Muscle of leg (tissue), 11 donors: ENCODE results near the gene AARSD1. TPM values are rescaled to one million over a fixed set of nuclear protein-coding genes. Genes with fewer than 3 reads are reported as not detected.
"Not testable (repeated sequence)": the region's sequence is repeated elsewhere in the genome, so short reads cannot be mapped to it uniquely, and the experiment has no call there.

Source experiments
- DNase-seq: peaks from one replicate; pipeline ENCODE4 v3.0.0; 2013
- H3K27ac ChIP-seq: one replicate; pipeline ENCODE4 v1.5.1; 2013; ENCODE audit warnings: mild to moderate bottlenecking, low read length, control low read depth
- H3K27me3 ChIP-seq: one replicate; pipeline ENCODE4 v1.6.1; 2013; ENCODE audit warnings: low read length; ENCODE audit not compliant: control insufficient read depth, insufficient read depth
- H3K36me3 ChIP-seq: one replicate; pipeline ENCODE4 v1.6.1; 2013; ENCODE audit warnings: low read length; ENCODE audit not compliant: control insufficient read depth, insufficient read depth
- H3K4me1 ChIP-seq: one replicate; pipeline ENCODE4 v1.6.1; 2013; ENCODE audit warnings: low read length; ENCODE audit not compliant: control insufficient read depth, insufficient read depth
- H3K4me3 ChIP-seq: one replicate; pipeline ENCODE4 v1.5.1; 2013; ENCODE audit warnings: low read length, control low read depth
- H3K9me3 ChIP-seq: replicated peaks from 2 replicates; pipeline ENCODE4 v1.6.1; 2013; ENCODE audit warnings: low read depth, low read length; ENCODE audit not compliant: control insufficient read depth
- WGBS: methylation state at CpG from one replicate; pipeline ENCODE4 v1.1.5; 2013; ENCODE audit warnings: missing lambda C conversion rate; ENCODE audit not compliant: insufficient coverage; 5-methylcytosine and 5-hydroxymethylcytosine counted together
- polyA plus RNA-seq, 8 donors: library from polyadenylated mRNA; unstranded; fragments of 120-200 nt; gene quantifications; one replicate each; pipeline versions ENCODE4 v1.2.1 to v1.2.3, GENCODE V29; 2013; ENCODE audit warnings: inconsistent platforms in 1 of 8, low replicate concordance in 1 of 8; ENCODE audit not compliant: insufficient read length in 8 of 8, insufficient read depth in 1 of 8
- total RNA-seq: library from RNA; stranded (reverse); fragments of 120-200 nt; gene quantifications from one replicate; pipeline ENCODE4 v1.2.4, GENCODE V29; 2013

Gene AARSD1
- total and polyA plus RNA-seq, 9 donors: 35.4 to 67.1 (median 55.2) TPM

DNA sequence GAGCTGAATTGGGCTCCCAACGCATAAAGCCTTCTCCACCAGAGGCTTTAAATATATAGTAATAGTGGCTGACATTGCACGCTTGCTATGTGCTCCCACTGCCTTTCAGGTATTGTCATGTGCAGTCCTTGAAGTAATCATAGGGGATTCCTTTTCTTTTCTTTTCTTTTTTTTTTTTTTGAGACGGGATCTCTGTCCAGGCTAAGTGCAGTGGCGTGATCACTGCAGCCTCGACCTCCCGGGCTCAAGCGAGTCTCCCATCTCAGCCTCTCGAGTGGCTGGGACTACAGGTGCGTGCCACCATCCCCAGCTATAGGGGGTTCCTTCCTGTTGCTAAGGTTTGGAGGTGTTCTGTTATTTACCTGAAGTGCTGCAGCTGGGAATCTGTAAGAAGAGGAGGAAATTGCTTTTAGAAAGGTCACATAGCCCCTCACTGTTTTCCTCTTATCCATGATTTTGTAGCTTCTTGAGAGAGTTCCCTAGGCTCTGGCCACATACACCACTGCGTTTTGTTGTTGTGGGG, 34.8 kb upstream of the AARSD1 start:
- H3K36me3 ChIP-seq: peaks cover 46% of the 10 kb centered on the region
- 10% methylated on average over 4 of the region's 10 CpGs for whole genome bisulfite sequencing

DNA sequence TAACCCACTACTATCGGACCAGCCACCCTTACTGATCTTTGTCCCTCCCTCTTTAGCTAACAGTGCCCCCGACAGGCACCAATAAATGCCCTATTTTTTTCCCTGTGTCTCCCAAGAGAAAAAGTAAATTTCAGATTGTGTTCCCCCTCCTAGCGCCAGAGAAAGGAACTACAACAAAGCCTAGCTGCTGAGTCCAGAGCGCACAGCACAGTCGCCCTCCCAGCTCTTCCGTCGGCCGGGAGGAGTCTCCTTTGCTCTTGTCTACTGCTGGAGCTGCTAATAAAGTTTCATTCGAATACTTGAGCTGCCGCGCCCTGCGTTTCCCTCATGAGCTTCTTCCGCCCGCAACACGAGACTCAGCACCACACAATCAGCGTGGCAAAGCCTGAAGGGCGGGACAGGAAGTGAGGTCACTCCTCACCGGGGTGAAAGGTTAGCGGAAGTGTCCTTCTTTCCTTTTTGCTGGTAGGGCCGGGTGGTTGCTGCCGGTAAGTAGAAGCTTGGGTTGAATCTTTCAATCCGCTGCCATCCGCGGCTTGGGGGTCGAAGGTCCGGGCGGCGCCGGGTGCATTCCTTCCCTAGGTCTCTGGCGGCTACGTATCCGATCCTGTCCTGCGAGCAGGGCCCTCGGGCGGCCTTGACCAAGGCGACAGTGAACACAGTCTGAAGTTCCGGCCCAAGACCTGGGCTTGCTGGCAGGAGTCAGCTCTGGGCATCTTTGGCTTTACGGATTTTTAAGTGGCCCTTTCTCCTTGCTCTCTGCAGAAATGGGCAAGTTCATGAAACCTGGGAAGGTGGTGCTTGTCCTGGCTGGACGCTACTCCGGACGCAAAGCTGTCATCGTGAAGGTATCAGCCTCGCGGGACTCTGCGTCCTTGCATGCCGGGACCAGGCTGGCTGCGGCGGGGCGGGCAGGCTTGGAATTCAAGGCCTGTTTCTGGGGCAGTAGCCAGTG, 34.0 kb upstream of the AARSD1 start, which contains the start of gene RPL27:
Gene RPL27, plus strand, starts transcription at position 436 of the 955 bp plus-strand sequence. Its CDS starts 332 bp downstream, at position 768.
- Histone ChIP-seq H3K27ac (peak within 1 kb of the TSS; percentile 98), H3K27me3 (no peaks in the 10 kb centered on the region), H3K9me3 (no peaks in the 10 kb centered on the region), H3K36me3 (peaks cover 40% of the 10 kb centered on the region), H3K4me1 (peaks cover 16% of the 10 kb centered on the region), H3K4me3 (peak within 1 kb of the TSS; percentile 99)
- peak; percentile 100 for DNase-seq
- 1% methylated on average over 41 of the region's 49 CpGs for WGBS

More for the DNA sequence above, 34.8 kb upstream of the AARSD1 start:
- H3K27ac ChIP-seq: peak overlapping the region; percentile 98
- peak overlapping the region; percentile 99 for H3K4me3 ChIP-seq
- H3K9me3 ChIP-seq: no peaks in the 10 kb centered on the region
- no peaks in the 10 kb centered on the region for H3K27me3 ChIP-seq
- no peak for DNase-seq
- H3K4me1 ChIP-seq: peaks cover 16% of the 10 kb centered on the region

DNA sequence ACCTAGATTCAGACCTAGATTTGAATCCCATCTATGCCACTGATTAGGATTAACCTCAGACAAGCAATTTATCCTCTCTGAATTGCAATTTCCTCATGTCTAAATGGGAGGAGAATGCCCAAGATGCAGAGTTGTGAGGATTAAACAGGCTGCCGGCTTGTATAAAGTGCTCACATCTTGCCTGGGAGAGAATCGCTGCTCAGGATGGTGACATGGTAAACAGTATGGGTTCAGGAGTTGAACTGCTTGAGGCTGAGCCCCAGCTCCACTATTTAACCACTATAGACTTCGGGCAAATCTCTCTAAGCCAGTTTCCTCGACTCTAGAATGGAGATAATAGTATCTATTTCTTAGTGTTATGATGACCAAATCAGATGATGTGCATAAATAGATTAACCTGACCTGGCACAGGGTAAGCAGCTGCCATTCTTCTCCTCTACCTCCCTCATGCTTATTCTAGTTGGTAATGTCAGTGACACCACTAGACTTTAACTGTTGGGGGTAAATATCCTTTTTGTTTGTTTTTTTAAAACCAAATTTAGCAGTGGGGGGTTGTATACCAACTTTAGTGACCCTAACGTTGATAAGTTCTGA, 33.2 kb upstream of the AARSD1 start:
- Histone ChIP-seq H3K27me3 (no peaks in the 10 kb centered on the region), H3K27ac (peak overlapping the region; percentile 98), H3K9me3 (no peaks in the 10 kb centered on the region), H3K36me3 (peaks cover 35% of the 10 kb centered on the region), H3K4me3 (peak overlapping the region; percentile 32), H3K4me1 (peaks cover 16% of the 10 kb centered on the region)
- no peak for DNase-seq
- WGBS: no CpG with 5 or more reads among the region's 5 CpGs

DNA sequence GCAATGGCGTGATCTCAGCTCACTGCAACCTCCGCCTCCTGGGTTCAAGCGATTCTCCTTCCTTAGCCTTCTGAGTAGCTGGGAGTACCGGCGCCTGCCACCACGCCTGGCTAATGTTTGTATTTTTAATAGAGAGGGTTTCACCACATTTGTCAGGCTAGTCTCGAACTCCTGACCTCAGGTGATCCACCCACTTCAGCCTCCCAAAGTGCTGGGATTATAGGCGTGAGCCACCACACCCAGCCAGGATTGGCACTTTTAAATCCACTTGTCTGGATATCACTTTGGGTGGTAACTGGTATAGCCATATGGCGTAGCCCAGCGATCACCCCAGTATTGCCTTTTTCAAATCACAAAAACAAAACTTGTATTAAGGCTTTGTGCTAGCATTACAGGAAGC, 29.7 kb upstream of the AARSD1 start:
- WGBS: 40% methylated on average over 1 of the region's 10 CpGs
- H3K36me3 ChIP-seq: peaks cover 30% of the 10 kb centered on the region
- not testable (repeated sequence) for H3K4me3 ChIP-seq, H3K27ac ChIP-seq, DNase-seq, H3K27me3 ChIP-seq, H3K4me1 ChIP-seq, H3K9me3 ChIP-seq

DNA sequence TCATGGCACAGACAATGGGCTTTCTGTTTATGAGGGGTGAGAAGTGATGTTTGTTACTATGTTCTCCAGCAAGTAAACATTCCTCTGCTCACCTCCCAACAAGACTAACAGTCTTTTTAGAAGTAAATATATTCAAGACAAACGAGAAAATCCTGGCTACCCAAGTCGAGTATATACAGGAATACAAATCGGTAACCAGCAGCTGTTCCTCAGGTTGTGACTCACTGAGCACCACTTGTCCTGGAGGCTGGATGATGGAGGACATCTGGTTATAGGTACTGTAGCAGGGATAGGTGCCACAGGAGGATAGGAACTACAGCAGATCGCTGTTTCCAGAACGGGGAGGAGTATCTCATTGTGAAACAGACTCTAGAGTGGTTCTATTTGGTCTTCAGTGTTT, 28.6 kb upstream of the AARSD1 start:
- Histone ChIP-seq H3K27me3 (no peaks in the 10 kb centered on the region), H3K4me3 (no peak overlapping the region), H3K27ac (no peak overlapping the region), H3K36me3 (peaks cover 36% of the 10 kb centered on the region), H3K4me1 (peaks cover 6% of the 10 kb centered on the region), H3K9me3 (no peaks in the 10 kb centered on the region)
- WGBS: 91% methylated on average over 3 of the region's 5 CpGs
- DNase-seq: no peak

DNA sequence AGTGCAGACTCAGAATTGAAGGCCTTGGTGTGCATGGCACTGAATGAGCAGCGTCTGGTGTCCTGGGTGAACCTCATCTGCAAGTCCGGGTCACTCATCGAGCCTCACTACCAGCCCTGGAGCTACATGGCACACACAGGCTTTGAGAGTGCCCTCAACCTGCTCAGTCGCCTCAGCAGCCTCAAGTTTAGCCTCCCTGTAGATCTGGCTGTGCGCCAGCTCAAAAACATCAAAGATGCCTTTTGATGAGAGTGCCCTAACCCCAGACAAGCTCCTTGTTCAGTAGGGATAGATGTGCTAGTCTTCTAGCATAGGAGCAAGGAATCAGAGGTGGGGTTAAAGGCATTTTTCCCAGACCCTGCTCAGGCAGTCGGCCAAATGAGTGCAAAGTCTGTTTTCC, 27.2 kb upstream of the AARSD1 start:
- WGBS: 98% methylated on average over 5 of the region's 6 CpGs
- H3K4me3 ChIP-seq: no peak overlapping the region
- no peaks in the 10 kb centered on the region for H3K27me3 ChIP-seq
- H3K27ac ChIP-seq: no peak overlapping the region
- DNase-seq: no peak
- H3K9me3 ChIP-seq: no peaks in the 10 kb centered on the region
- H3K4me1 ChIP-seq: no peaks in the 10 kb centered on the region
- H3K36me3 ChIP-seq: peaks cover 43% of the 10 kb centered on the region

DNA sequence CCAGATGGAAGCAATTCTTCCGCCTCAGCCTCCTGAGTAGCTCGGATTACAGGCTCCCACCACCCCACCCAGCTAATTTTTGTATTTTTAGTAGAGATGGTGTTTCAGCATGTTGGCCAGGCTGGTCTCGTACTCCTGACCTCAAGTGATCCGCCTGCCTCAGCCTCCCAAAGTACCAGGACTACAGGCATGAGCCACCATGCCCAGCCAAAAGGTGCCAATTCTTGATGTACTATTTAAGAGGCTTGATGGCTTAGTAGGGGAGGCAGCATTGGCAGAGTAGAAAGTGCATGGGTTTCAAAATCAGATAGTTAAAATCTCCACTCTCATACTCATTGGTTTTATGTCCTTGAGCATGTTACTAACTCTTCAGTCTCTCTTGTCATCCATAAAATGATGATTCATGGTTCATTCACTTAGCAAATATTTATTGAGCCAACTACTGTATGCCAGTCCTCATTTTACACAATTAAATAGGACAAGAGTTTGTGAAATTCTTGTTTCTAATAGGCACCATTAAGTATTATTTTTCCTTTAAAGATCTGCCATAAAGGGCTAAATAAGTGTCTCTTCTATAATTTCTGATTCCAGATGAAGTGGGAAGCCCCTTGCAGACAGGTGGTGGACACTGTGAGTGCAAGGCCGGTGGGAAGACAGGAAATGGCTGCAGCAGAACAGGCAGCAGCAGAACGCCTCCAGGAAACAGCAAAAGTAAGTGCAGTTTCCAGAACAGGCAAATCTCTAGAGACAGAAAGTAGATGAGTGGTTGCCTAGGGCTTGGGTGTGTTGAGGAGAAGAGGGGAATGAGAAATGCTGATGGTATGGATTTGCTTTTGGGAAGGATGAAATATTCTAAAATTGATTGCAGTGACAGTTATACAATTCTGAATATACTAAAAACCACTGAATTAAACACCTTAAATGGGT, 25.7 kb upstream of the AARSD1 start:
- H3K36me3 ChIP-seq: peaks cover 45% of the 10 kb centered on the region
- no peak for DNase-seq
- WGBS: 67% methylated on average over 2 of the region's 6 CpGs

DNA sequence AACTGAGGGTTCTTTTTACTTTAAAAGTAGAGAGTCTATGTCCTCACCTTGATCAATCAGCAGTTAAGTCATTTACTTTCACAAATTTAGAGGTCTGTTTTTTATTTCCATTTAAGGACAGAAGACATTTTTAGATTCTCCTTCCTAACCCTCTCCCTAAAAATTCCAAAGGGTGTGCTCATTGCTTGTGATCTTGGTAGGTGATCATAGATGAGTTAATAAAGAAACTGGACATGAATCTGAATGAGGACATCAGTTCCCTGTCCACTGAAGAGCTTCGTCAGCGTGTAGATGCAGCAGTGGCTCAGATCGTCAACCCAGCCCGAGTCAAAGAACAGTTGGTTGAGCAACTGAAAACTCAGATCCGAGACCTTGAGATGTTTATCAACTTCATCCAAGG, 24.9 kb upstream of the AARSD1 start:
- Histone ChIP-seq H3K4me1 (no peaks in the 10 kb centered on the region), H3K9me3 (no peaks in the 10 kb centered on the region), H3K4me3 (no peak overlapping the region), H3K36me3 (peaks cover 43% of the 10 kb centered on the region), H3K27me3 (no peaks in the 10 kb centered on the region), H3K27ac (no peak overlapping the region)
- no peak for DNase-seq
- WGBS: 80% methylated on average over 1 of the region's 5 CpGs

More for the DNA sequence above, 25.7 kb upstream of the AARSD1 start:
- Histone ChIP-seq H3K9me3 (no peaks in the 10 kb centered on the region), H3K27me3 (no peaks in the 10 kb centered on the region), H3K4me3 (no peak overlapping the region), H3K4me1 (no peaks in the 10 kb centered on the region), H3K27ac (no peak overlapping the region)

DNA sequence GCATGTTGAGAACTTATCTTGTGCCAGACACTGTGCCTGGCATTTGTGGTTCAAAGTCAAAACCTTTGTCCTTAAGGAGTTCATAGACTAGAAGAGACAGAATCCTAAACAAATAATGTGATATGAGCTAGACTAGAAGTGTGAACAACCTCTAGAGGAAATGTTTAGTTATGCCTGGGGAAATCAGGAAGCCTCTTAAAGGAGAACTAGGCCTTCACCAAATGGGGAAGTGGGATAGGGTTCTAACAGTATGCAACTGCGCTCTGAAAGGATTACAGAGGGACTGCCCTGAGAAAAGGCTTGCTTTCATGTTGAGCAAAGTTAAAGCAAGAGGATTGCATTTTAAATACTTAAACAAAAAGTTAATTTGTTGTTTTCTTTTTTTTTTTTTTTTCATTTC, 21.0 kb upstream of the AARSD1 start:
- WGBS: no CpG with 5 or more reads among the region's 1 CpG
- H3K36me3 ChIP-seq: peaks cover 27% of the 10 kb centered on the region
- H3K4me1 ChIP-seq: peaks cover 8% of the 10 kb centered on the region
- no peak overlapping the region for H3K4me3 ChIP-seq
- no peaks in the 10 kb centered on the region for H3K27me3 ChIP-seq
- H3K9me3 ChIP-seq: no peaks in the 10 kb centered on the region
- DNase-seq: peak; percentile 54
- no peak overlapping the region for H3K27ac ChIP-seq
